Measurements from ENCODE around the gene OSBP2.

GRCh38 chr22:30873661-30874060 is 179.0 kb downstream of the OSBP2 start:
- TF ChIP-seq CTCF (conservative IDR thresholded peaks at IDR 0.05; ENCODE audit: low read length): no peak
- TF ChIP-seq EZH2phosphoT487 (IDR thresholded peaks at IDR 0.05; ENCODE audit: borderline replicate concordance): no peak

All from Loucy (cell line).